Endothelial cell of umbilical vein (primary cell): ENCODE data around the gene FBXW7. TPM values are rescaled to one million over a fixed set of nuclear protein-coding genes. Genes with fewer than 3 reads are reported as not detected.

Source experiments
- BruUV-seq: library from RNA; stranded (reverse); fragments of 400-500 nt; replicated peaks from 2 replicates; lab custom pipeline; 2021; lab: Mats Ljungman, UMichigan
- CTCF ChIA-PET: fragments of 300-600, 350-600 bp; sonication (Branson Sonifier 250); formaldehyde crosslinking; loops from one replicate; lab custom pipeline; 2021; ENCODE audit warnings: antibody characterized with exemption, inconsistent platforms; lab: Charles Lee
- POLR2A ChIA-PET: fragments of 300-600, 350-600 bp; sonication (Branson Sonifier 250); formaldehyde crosslinking; loops from one replicate; lab custom pipeline; 2021; ENCODE audit warnings: antibody characterized with exemption, inconsistent platforms; lab: Charles Lee
- DNase-seq: peaks from one replicate; pipeline ENCODE4 v3.0.0-alpha.2; 2011; ENCODE audit warnings: low read depth, low spot score
- FAIRE-seq: peaks from 2 replicates; lab custom pipeline; 2011; peaks lifted over from hg19 to GRCh38; lab: Jason Lieb, UNC
- H2AFZ ChIP-seq: 2 replicates; pipeline ENCODE4 v1.6.0; 2012; ENCODE audit warnings: low read depth, low read length, control low read depth, inconsistent platforms
- H3K27ac ChIP-seq: 2 replicates; pipeline ENCODE4 v1.5.1; 2011; ENCODE audit warnings: low read depth, mild to moderate bottlenecking, control low read depth, low read length, moderate library complexity; ENCODE audit not compliant: insufficient read depth
- H3K27me3 ChIP-seq, 2 experiments: 2 replicates each; pipeline versions ENCODE4 v1.6.0 to v1.6.1; 2011; ENCODE audit warnings: low read length in 2 of 2, mixed read lengths in 1 of 2; ENCODE audit not compliant: control insufficient read depth in 2 of 2, insufficient read depth in 2 of 2
- H3K36me3 ChIP-seq, 2 experiments: 2 replicates in 1 of 2; 3 replicates in 1 of 2; pipeline ENCODE4 v1.5.1; 2011; ENCODE audit warnings: low read length in 2 of 2, mild to moderate bottlenecking in 1 of 2, moderate library complexity in 1 of 2; ENCODE audit not compliant: control insufficient read depth in 2 of 2, insufficient read depth in 2 of 2; ENCODE audit errors: extremely low read depth in 1 of 2
- H3K4me1 ChIP-seq: 3 replicates; pipeline ENCODE4 v1.5.1; 2011; ENCODE audit warnings: mild to moderate bottlenecking, low read length; ENCODE audit not compliant: control insufficient read depth, insufficient read depth; ENCODE audit errors: extremely low read depth
- H3K4me2 ChIP-seq: 2 replicates; pipeline ENCODE4 v1.6.1; 2011; ENCODE audit warnings: low read length, control low read depth, mixed read lengths; ENCODE audit not compliant: insufficient read depth
- H3K4me3 ChIP-seq, 3 experiments: fragments of 200-600 bp in 1 of 3; sonication (generic), shearing (Covaris generic) in 1 of 3; replicated peaks in 1 of 3; 2 replicates each; pipeline ENCODE4 v1.5.1; 2011 to 2016; ENCODE audit warnings: control low read depth in 3 of 3, low read length in 3 of 3, mild to moderate bottlenecking in 2 of 3, inconsistent platforms in 1 of 3, low read depth in 1 of 3, moderate library complexity in 1 of 3; ENCODE audit not compliant: insufficient read depth in 1 of 3
- H3K79me2 ChIP-seq: 2 replicates; pipeline ENCODE4 v1.6.0; 2012; ENCODE audit warnings: low read length, inconsistent platforms; ENCODE audit not compliant: control insufficient read depth, insufficient read depth
- H3K9ac ChIP-seq: replicated peaks from 2 replicates; pipeline ENCODE3; 2011; ENCODE audit warnings: low read length, control low read depth; ENCODE audit not compliant: insufficient read depth; ENCODE audit errors: extremely low read depth
- H3K9me1 ChIP-seq: replicated peaks from 3 replicates; pipeline ENCODE4 v1.6.0; 2011; ENCODE audit warnings: mild to moderate bottlenecking, low read length; ENCODE audit not compliant: control insufficient read depth, insufficient read depth; ENCODE audit errors: extremely low read depth
- H3K9me3 ChIP-seq: replicated peaks from 2 replicates; pipeline ENCODE4 v1.5.1; 2012; ENCODE audit warnings: low read length, inconsistent platforms; ENCODE audit not compliant: control insufficient read depth, insufficient read depth
- H4K20me1 ChIP-seq: replicated peaks from 2 replicates; pipeline ENCODE3; 2011; ENCODE audit warnings: mild to moderate bottlenecking, low read length; ENCODE audit not compliant: control insufficient read depth, insufficient read depth; ENCODE audit errors: extremely low read depth
- CTCF ChIP-seq, 2 donors: IDR thresholded peaks; 1 replicate in 1 of 2; 2 replicates in 1 of 2; pipeline ENCODE4 v1.5.1; 2011; ENCODE audit warnings: low read length in 2 of 2, mild to moderate bottlenecking in 2 of 2, moderate library complexity in 2 of 2, control low read depth in 1 of 2, inconsistent platforms in 1 of 2, low read depth in 1 of 2; ENCODE audit not compliant: insufficient read depth in 1 of 2; ENCODE audit errors: extremely low read depth in 1 of 2
- EZH2 ChIP-seq: IDR thresholded peaks from 2 replicates; pipeline ENCODE4 v1.6.1; 2012; ENCODE audit warnings: borderline replicate concordance, low read depth, mild to moderate bottlenecking, moderate library complexity, low read length, inconsistent platforms; ENCODE audit not compliant: severe bottlenecking
- FOS ChIP-seq: IDR thresholded peaks from 2 replicates; pipeline ENCODE4 v1.6.1; 2011; ENCODE audit warnings: mild to moderate bottlenecking, low read length, moderate library complexity, borderline replicate concordance; ENCODE audit not compliant: insufficient read depth
- GATA2 ChIP-seq: IDR thresholded peaks from 2 replicates; pipeline ENCODE4 v1.7.0; 2011; ENCODE audit warnings: low read depth, mild to moderate bottlenecking, moderate library complexity, mixed read lengths, low read length; ENCODE audit not compliant: insufficient read length, insufficient read depth
- JUN ChIP-seq: IDR thresholded peaks from 2 replicates; pipeline ENCODE4 v1.6.1; 2011; ENCODE audit warnings: borderline replicate concordance, low read depth; ENCODE audit not compliant: insufficient read length, insufficient read depth
- MAX ChIP-seq: IDR thresholded peaks from 2 replicates; pipeline ENCODE4 v1.6.1; 2011; ENCODE audit not compliant: insufficient read depth, insufficient read length
- MYC ChIP-seq: IDR thresholded peaks from one replicate; pipeline ENCODE4 v1.6.1; 2011; ENCODE audit warnings: mild to moderate bottlenecking, low read depth, low read length
- POLR2A ChIP-seq: IDR thresholded peaks from 2 replicates; pipeline ENCODE4 v1.6.1; 2012; ENCODE audit warnings: low read depth, mild to moderate bottlenecking, control low read depth, low read length
- POLR2AphosphoS5 ChIP-seq: IDR thresholded peaks from 2 replicates; pipeline ENCODE4 v1.6.1; 2012; ENCODE audit warnings: low read depth, mild to moderate bottlenecking, control low read depth, low read length, moderate library complexity; ENCODE audit not compliant: insufficient read depth
- dilution Hi-C: fragments of 300-500 bp; cut with MboI; formaldehyde crosslinking; loops from one replicate; pipeline ENCODE4 v1.15.0; 2019; ENCODE audit warnings: low sequenced_read_pairs; ENCODE audit not compliant: extremely low pct_ligation_motif_present
- intact Hi-C: fragments of 100-400 bp; cut with micrococcal nuclease; formaldehyde crosslinking; loops from one replicate; pipeline ENCODE4 v1.10.0; 2022
- polyA plus RNA-seq, 4 experiments: library from polyadenylated mRNA; depleted of rRNA in 3 of 4; stranded (reverse) in 3 of 4; unstranded in 1 of 4; fragments of >200 nt; gene quantifications; 2 replicates each; pipeline versions ENCODE4 v1.2.1 to v1.2.3, GENCODE V29; 2011 to 2012; ENCODE audit warnings: missing spikeins in 1 of 4
- total RNA-seq: library from RNA; stranded (reverse); gene quantifications from 2 replicates; pipeline ENCODE4 v1.2.3, GENCODE V29; 2021

The FBXW7 gene
- total and polyA plus RNA-seq, 2 donors (not counting 3 experiments of a cell fraction or from before 2014, with no cell fraction given) = 7.0 to 28.1 TPM

- H2AFZ ChIP-seq = no peak overlapping the region
- H3K4me1 ChIP-seq = no peaks in the 10 kb centered on the region
- H3K79me2 ChIP-seq = no peaks in the 10 kb centered on the region
- FAIRE-seq (no peak), DNase-seq (no peak)
- H3K4me2 ChIP-seq = no peak overlapping the region
- no peaks in the 10 kb centered on the region for H4K20me1 ChIP-seq
- H3K9me1 ChIP-seq = no peaks in the 10 kb centered on the region
- no peaks in the 10 kb centered on the region for H3K36me3 ChIP-seq
- no peak overlapping the region for H3K4me3 ChIP-seq
- ChIA-PET CTCF (no interaction called here), POLR2A (no interaction called here)
- H3K27me3 ChIP-seq = no peaks in the 10 kb centered on the region
- TF ChIP-seq MAX (no peak), EZH2 (no peak), GATA2 (no peak)
- dilution Hi-C loops (no loop called here), intact Hi-C loops (no loop called here)
- no peaks in the 10 kb centered on the region for H3K9me3 ChIP-seq
- no TSS peak for BruUV-seq
- no peak overlapping the region for H3K27ac ChIP-seq
- no peak overlapping the region for H3K9ac ChIP-seq
Measured at GRCh38 chr4:152342293-152342692, 193.6 kb downstream of the FBXW7 start.

GRCh38 chr4:152340818-152341217 lies 195.1 kb downstream of the FBXW7 start:
- Histone ChIP-seq H3K4me1 (no peaks in the 10 kb centered on the region), H3K4me3 (no peak overlapping the region), H2AFZ (no peak overlapping the region), H3K27ac (no peak overlapping the region), H3K27me3 (no peaks in the 10 kb centered on the region), H4K20me1 (no peaks in the 10 kb centered on the region), H3K9ac (no peak overlapping the region), H3K9me1 (no peaks in the 10 kb centered on the region), H3K4me2 (no peak overlapping the region), H3K79me2 (no peaks in the 10 kb centered on the region), H3K9me3 (no peaks in the 10 kb centered on the region), H3K36me3 (no peaks in the 10 kb centered on the region)
- no peak for FAIRE-seq
- intact Hi-C loops (no loop called here), dilution Hi-C loops (no loop called here)
- ChIA-PET POLR2A (no interaction called here), CTCF (interaction anchor here (1.0 kb wide), 1 partner anchor 45 kb away, joined by 3 read pairs; no protein-coding TSS in a partner anchor)
- BruUV-seq = no TSS peak
- TF ChIP-seq POLR2A (no peak), POLR2AphosphoS5 (no peak), FOS (no peak), MAX (no peak), MYC (no peak), CTCF (IDR thresholded peaks at IDR 0.05; ENCODE audit: extremely low read depth in 1 of 2, insufficient read depth in 1 of 2, low read depth in 1 of 2, low read length in 2 of 2) (no peak), GATA2 (no peak), EZH2 (no peak), JUN (no peak)
- DNase-seq = no peak
